Glutamatergic neuron (in vitro differentiated cells): ENCODE measurements around the gene ORAI1. TPM values are rescaled to one million over a fixed set of nuclear protein-coding genes. Genes with fewer than 3 reads are reported as not detected.

Experiments
- DNase-seq: peaks from one replicate; pipeline ENCODE4 v3.0.0; 2022
- H3K27ac Mint-ChIP-seq: one replicate; pipeline ENCODE4 v1.8.0; 2020; ENCODE audit warnings: mild to moderate bottlenecking, mixed read lengths, inconsistent platforms; ENCODE audit not compliant: unreplicated experiment
- H3K27me3 Mint-ChIP-seq: one replicate; pipeline ENCODE4 v1.8.0; 2020; ENCODE audit warnings: mild to moderate bottlenecking, moderate library complexity, mixed read lengths, inconsistent platforms; ENCODE audit not compliant: unreplicated experiment
- H3K36me3 Mint-ChIP-seq: one replicate; pipeline ENCODE4 v1.8.0; 2020; ENCODE audit warnings: mild to moderate bottlenecking, mixed read lengths, inconsistent platforms; ENCODE audit not compliant: unreplicated experiment
- H3K4me1 Mint-ChIP-seq: one replicate; pipeline ENCODE4 v1.8.0; 2020; ENCODE audit warnings: mild to moderate bottlenecking, low read depth, mixed read lengths, inconsistent platforms; ENCODE audit not compliant: unreplicated experiment
- H3K4me3 Mint-ChIP-seq: one replicate; pipeline ENCODE4 v1.8.0; 2020; ENCODE audit warnings: mild to moderate bottlenecking, mixed read lengths, inconsistent platforms; ENCODE audit not compliant: unreplicated experiment
- H3K9me3 Mint-ChIP-seq: one replicate; pipeline ENCODE4 v1.8.0; 2020; ENCODE audit warnings: mild to moderate bottlenecking, moderate library complexity, mixed read lengths, inconsistent platforms; ENCODE audit not compliant: unreplicated experiment
- long read RNA-seq: library from polyadenylated mRNA; unstranded; transcript quantifications from one replicate; pipeline ENCODE4 v2.0.0, GENCODE V29; 2020; ENCODE audit not compliant: unreplicated experiment
- total RNA-seq: library from RNA; stranded (reverse); fragmentation: NEBNext Ultra II Directional; extraction: Animal tissue kit (Norgen Biotek cat#: 25700); gene quantifications from one replicate; pipeline ENCODE4 v1.2.1, GENCODE V29; 2021; ENCODE audit not compliant: unreplicated experiment
- TF ChIP-seq, protein P1 (sequence below): fragments of 200-600 bp; sonication (generic); IDR thresholded peaks from one replicate; pipeline ENCODE4 v1.5.0; 2021; ENCODE audit not compliant: partially characterized antibody, unreplicated experiment

The ORAI1 gene
- 15.9 TPM for total RNA-seq
- long read RNA-seq, partial matches to known transcripts: 0 of 3 reads
- long read RNA-seq, other reads (novel, unspliced or antisense): 1 of 3 reads

DNA sequence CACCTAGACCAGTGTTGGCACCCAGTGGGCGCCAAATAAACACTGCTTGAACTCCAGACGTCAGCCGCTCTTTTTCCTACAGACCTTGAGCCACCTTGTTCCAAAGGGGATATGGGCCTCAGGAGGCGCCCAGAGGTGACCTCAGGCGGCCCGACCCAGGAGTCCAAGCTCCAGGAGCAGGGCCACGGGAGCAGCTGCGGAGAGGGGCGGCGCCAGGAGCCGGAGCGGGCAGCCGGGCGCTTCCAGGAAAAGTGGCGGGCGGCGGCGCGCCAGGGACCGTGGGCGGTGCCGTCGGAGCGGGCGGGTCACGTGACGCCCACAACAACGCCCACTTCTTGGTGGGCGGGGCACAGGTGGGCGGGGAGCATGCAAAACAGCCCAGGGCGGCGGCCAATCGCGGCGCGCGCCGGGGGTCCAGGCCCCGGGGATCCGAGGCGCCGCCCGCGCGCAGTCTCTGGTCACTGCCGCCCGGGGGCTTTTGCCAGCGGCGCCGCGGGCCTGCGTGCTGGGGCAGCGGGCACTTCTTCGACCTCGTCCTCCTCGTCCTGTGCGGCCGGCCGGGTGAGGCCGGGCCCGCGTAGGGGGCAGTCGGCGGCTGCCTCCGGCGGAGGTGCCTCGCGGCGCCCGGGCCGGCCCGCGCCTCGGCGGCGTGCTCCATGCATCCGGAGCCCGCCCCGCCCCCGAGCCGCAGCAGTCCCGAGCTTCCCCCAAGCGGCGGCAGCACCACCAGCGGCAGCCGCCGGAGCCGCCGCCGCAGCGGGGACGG lies at the start of gene ORAI1:
TSS of gene ORAI1 (plus strand) at position 444 of the 766 bp plus-strand sequence.
- peak within 1 kb of the TSS; percentile 70 for H3K27ac Mint-ChIP-seq
- H3K4me1 Mint-ChIP-seq: peaks cover 16% of the 10 kb centered on the region
- DNase-seq: peak; percentile 98
- TF ChIP-seq, protein P1, sequence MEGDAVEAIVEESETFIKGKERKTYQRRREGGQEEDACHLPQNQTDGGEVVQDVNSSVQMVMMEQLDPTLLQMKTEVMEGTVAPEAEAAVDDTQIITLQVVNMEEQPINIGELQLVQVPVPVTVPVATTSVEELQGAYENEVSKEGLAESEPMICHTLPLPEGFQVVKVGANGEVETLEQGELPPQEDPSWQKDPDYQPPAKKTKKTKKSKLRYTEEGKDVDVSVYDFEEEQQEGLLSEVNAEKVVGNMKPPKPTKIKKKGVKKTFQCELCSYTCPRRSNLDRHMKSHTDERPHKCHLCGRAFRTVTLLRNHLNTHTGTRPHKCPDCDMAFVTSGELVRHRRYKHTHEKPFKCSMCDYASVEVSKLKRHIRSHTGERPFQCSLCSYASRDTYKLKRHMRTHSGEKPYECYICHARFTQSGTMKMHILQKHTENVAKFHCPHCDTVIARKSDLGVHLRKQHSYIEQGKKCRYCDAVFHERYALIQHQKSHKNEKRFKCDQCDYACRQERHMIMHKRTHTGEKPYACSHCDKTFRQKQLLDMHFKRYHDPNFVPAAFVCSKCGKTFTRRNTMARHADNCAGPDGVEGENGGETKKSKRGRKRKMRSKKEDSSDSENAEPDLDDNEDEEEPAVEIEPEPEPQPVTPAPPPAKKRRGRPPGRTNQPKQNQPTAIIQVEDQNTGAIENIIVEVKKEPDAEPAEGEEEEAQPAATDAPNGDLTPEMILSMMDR: no peak
- no peaks in the 10 kb centered on the region for H3K36me3 Mint-ChIP-seq
- H3K4me3 Mint-ChIP-seq: peak within 1 kb of the TSS; percentile 88
- H3K27me3 Mint-ChIP-seq: peaks cover 6% of the 10 kb centered on the region
- H3K9me3 Mint-ChIP-seq: peaks cover 2% of the 10 kb centered on the region

- Mint-ChIP-seq H3K9me3 (peaks cover 5% of the 10 kb centered on the region), H3K4me3 (peak overlapping the region; percentile 45), H3K36me3 (no peaks in the 10 kb centered on the region), H3K27ac (no peak overlapping the region), H3K4me1 (peaks cover 31% of the 10 kb centered on the region), H3K27me3 (peaks cover 4% of the 10 kb centered on the region)
- no peak for DNase-seq
- TF ChIP-seq, protein P1: no peak
Observed at GRCh38 chr12:121576851-121577391, 49.4 kb upstream of the ORAI1 start.

GRCh38 chr12:121577443-121578180 lies 48.7 kb upstream of the ORAI1 start:
- peaks cover 3% of the 10 kb centered on the region for H3K27me3 Mint-ChIP-seq
- no peak for DNase-seq
- TF ChIP-seq, protein P1: no peak
- peaks cover 7% of the 10 kb centered on the region for H3K9me3 Mint-ChIP-seq
- no peak overlapping the region for H3K27ac Mint-ChIP-seq
- peaks cover 31% of the 10 kb centered on the region for H3K4me1 Mint-ChIP-seq
- peak overlapping the region; percentile 45 for H3K4me3 Mint-ChIP-seq
- no peaks in the 10 kb centered on the region for H3K36me3 Mint-ChIP-seq

DNA sequence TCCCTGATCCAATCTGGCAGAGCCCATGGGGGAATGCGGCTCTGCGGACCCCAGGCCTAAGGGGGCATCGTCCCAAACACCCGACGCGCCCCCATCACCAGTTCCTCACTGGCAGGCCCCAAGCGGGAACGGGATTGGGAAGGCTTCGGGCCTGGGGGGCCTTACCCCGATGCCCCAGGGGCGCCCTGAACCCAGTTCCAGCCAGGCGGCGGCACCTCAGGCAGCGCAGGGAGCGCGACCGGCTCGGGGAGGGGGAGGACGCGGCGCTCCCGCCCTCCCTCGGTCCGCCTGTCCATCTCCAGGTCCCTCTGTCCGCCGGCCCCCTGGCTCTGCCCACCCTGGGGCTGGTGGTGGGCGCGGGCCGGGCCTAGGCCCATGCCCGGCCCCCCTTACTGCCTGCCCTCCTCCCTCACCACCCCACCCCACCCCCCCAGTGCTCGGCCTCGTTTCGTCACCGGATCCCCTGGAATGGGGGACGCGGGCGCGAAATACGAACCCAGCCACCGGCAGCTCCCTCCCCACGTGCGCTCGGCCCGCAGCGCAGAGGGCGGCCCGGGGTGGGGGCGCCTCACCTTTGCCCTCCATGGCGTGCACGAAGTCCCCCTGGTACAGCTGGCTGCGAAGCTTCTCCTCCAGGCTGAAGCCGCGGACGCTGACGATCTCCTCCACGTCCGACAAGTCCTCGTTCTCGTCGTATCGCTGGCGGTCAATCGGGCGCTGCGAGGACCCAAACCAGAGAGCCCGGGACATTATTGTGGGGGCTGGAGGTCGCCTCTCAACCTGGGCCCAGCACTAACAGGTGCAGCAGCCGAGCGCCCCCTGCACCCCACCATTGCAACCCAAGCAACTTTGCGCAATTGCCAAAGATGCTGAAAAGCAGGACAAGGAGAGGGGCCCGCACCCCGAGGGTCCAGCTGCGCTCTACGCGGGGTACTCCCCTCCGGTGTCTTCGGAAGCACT lies 47.8 kb upstream of the ORAI1 start:
- H3K9me3 Mint-ChIP-seq: peaks cover 7% of the 10 kb centered on the region
- H3K27me3 Mint-ChIP-seq: peaks cover 3% of the 10 kb centered on the region
- DNase-seq: peak; percentile 44
- no peak overlapping the region for H3K27ac Mint-ChIP-seq
- TF ChIP-seq, protein P1: no peak
- H3K4me3 Mint-ChIP-seq: peak overlapping the region; percentile 72
- H3K4me1 Mint-ChIP-seq: peaks cover 33% of the 10 kb centered on the region
- no peaks in the 10 kb centered on the region for H3K36me3 Mint-ChIP-seq
